ENCODE measurements around the gene NXPE3. TPM values are rescaled to one million over a fixed set of nuclear protein-coding genes. Genes with fewer than 3 reads are reported as not detected.

Gene NXPE3
- total RNA-seq, 3 donors from 2014 or later (not counting 1 experiment from before 2014, with no cell fraction given): 17.0 to 27.1 (median 21.1) TPM

DNA sequence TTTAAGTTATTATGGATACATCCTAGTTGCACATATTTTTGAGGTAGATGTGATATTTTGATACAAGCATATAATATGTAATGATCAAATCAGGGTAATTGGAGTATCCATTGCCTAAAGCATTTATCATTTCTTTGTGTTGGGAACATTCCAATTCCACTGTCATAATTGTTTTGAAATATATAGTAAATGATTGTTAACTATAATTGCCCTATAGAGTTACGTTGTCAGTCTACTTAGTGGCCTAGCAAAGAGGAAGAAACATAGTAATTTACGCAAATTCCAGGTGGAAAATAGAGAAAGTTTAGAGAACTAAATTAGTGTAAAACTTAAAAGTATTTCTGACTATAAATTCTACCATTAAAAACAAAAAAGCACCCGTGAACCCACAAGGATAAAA, 24.9 kb downstream of the NXPE3 start:
- Mint-ChIP-seq H3K4me3 (peak overlapping the region; percentile 56), H3K4me1 (peaks cover 9 to 19% of the 10 kb centered on the region in 2 donors), H3K9me3 (no peaks in the 10 kb centered on the region), H3K27ac (peak overlapping the region; percentile 52 to 78), H3K36me3 (no peaks in the 10 kb centered on the region), H3K27me3 (ENCODE audit: low read depth in 2 of 2) (no peaks in the 10 kb centered on the region)
- Histone ChIP-seq H3K9me3 (ENCODE audit: control insufficient read depth, insufficient read depth, low read length) (no peaks in the 10 kb centered on the region), H3K27ac (ENCODE audit: low read length) (no peak overlapping the region), H3K4me3 (ENCODE audit: low read length) (no peak overlapping the region), H3K4me1 (ENCODE audit: control insufficient read depth, insufficient read depth, low read length) (peaks cover 4% of the 10 kb centered on the region), H3K36me3 (ENCODE audit: control insufficient read depth, insufficient read depth, low read length) (peaks cover 30% of the 10 kb centered on the region), H3K27me3 (ENCODE audit: control insufficient read depth, insufficient read depth, low read length) (no peaks in the 10 kb centered on the region)
- ATAC-seq (no peak), DNase-seq (no peak)
- WGBS (ENCODE audit: insufficient coverage): no CpG with 5 or more reads among the region's 3 CpGs
- intact Hi-C loops (cut with micrococcal nuclease): loop anchor here (2.0 to 5.0 kb wide), 2 partner anchors 425 to 733 kb away; no protein-coding TSS in a partner anchor
- TF ChIP-seq, protein P1, sequence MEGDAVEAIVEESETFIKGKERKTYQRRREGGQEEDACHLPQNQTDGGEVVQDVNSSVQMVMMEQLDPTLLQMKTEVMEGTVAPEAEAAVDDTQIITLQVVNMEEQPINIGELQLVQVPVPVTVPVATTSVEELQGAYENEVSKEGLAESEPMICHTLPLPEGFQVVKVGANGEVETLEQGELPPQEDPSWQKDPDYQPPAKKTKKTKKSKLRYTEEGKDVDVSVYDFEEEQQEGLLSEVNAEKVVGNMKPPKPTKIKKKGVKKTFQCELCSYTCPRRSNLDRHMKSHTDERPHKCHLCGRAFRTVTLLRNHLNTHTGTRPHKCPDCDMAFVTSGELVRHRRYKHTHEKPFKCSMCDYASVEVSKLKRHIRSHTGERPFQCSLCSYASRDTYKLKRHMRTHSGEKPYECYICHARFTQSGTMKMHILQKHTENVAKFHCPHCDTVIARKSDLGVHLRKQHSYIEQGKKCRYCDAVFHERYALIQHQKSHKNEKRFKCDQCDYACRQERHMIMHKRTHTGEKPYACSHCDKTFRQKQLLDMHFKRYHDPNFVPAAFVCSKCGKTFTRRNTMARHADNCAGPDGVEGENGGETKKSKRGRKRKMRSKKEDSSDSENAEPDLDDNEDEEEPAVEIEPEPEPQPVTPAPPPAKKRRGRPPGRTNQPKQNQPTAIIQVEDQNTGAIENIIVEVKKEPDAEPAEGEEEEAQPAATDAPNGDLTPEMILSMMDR (IDR thresholded peaks at IDR 0.05): no peak

DNA sequence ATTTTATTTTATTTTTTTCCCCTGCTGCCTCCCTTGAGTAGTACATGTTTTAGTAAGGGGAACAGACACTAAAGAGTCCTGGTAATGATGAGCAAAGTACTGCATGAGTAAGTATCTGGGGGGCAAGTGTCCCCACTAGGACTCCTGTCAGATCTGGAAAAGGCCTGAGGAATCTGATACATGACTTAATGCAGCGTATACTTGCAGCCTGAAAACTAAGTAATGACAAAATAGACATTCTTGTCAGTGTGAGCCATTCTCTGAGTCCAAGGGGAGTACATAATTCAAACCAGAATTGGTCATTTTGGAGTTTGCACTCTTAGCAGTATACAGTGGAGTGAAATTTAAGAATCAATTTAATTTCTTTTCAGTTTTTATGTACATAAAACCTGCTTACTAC, 27.5 kb downstream of the NXPE3 start:
- intact Hi-C loops (cut with micrococcal nuclease): no loop called here
- no peak for ATAC-seq
- Mint-ChIP-seq H3K4me1 (peaks cover 15 to 19% of the 10 kb centered on the region in 2 donors), H3K27me3 (ENCODE audit: low read depth in 2 of 2) (no peaks in the 10 kb centered on the region), H3K9me3 (no peaks in the 10 kb centered on the region), H3K36me3 (no peaks in the 10 kb centered on the region), H3K27ac (no peak overlapping the region), H3K4me3 (no peak overlapping the region)
- no peaks in the 10 kb centered on the region for H3K9me3 ChIP-seq (ENCODE audit: control insufficient read depth, insufficient read depth, low read length)
- H3K4me3 ChIP-seq (ENCODE audit: low read length): no peak overlapping the region
- 87% methylated on average over 1 of the region's 1 CpG for WGBS (ENCODE audit: insufficient coverage)
- no peaks in the 10 kb centered on the region for H3K27me3 ChIP-seq (ENCODE audit: control insufficient read depth, insufficient read depth, low read length)
- peaks cover 23% of the 10 kb centered on the region for H3K36me3 ChIP-seq (ENCODE audit: control insufficient read depth, insufficient read depth, low read length)
- peaks cover 4% of the 10 kb centered on the region for H3K4me1 ChIP-seq (ENCODE audit: control insufficient read depth, insufficient read depth, low read length)
- DNase-seq: no peak
- H3K27ac ChIP-seq (ENCODE audit: low read length): no peak overlapping the region
- TF ChIP-seq, protein P1 (IDR thresholded peaks at IDR 0.05): no peak

GRCh38 chr3:101807888-101808287, 28.9 kb downstream of the NXPE3 start:
- intact Hi-C loops (cut with micrococcal nuclease): no loop called here
- Mint-ChIP-seq H3K9me3 (no peaks in the 10 kb centered on the region), H3K4me3 (no peak overlapping the region), H3K4me1 (peaks cover 15 to 19% of the 10 kb centered on the region in 2 donors), H3K36me3 (no peaks in the 10 kb centered on the region), H3K27ac (no peak overlapping the region), H3K27me3 (ENCODE audit: low read depth in 2 of 2) (no peaks in the 10 kb centered on the region)
- Histone ChIP-seq H3K27me3 (ENCODE audit: control insufficient read depth, insufficient read depth, low read length) (no peaks in the 10 kb centered on the region), H3K36me3 (ENCODE audit: control insufficient read depth, insufficient read depth, low read length) (peaks cover 14% of the 10 kb centered on the region), H3K27ac (ENCODE audit: low read length) (no peak overlapping the region), H3K9me3 (ENCODE audit: control insufficient read depth, insufficient read depth, low read length) (no peaks in the 10 kb centered on the region), H3K4me1 (ENCODE audit: control insufficient read depth, insufficient read depth, low read length) (peaks cover 4% of the 10 kb centered on the region), H3K4me3 (ENCODE audit: low read length) (no peak overlapping the region)
- TF ChIP-seq, protein P1 (IDR thresholded peaks at IDR 0.05): no peak
- DNase-seq (no peak), ATAC-seq (no peak)
- 88% methylated on average over 2 of the region's 2 CpGs for WGBS (ENCODE audit: insufficient coverage)
